ENCODE results near the gene SLC2A2.

- TF ChIP-seq CTBP1 (IDR thresholded peaks at IDR 0.05; ENCODE audit: borderline replicate concordance), result no peak
- TF ChIP-seq FOXA1 (IDR thresholded peaks at IDR 0.05), result no peak
- no peak for TF ChIP-seq LEF1 (IDR thresholded peaks at IDR 0.05; ENCODE audit: borderline replicate concordance)
Measured at GRCh38 chr3:170956647-170957046, 69.9 kb downstream of the SLC2A2 start.

Data from HEK293T (cell line).